Right hindlimb (tissue), 1 donor: ENCODE results near the gene LMNA.

ENCODE experiments used
- DNase-seq: peaks from one replicate; pipeline ENCODE4 v3.0.0-alpha.2; 2018

Gene LMNA

GRCh38 chr1:156082309-156083091, 32.0 kb upstream of the LMNA start, which contains the start of gene MEX3A:
MEX3A (minus strand) TSS chr1:156082465; CDS start chr1:156081998, 467 bp downstream.
- DNase-seq = peak; percentile 96

GRCh38 chr1:156083800-156084790, 30.4 kb upstream of the LMNA start:
- no peak for DNase-seq

DNA sequence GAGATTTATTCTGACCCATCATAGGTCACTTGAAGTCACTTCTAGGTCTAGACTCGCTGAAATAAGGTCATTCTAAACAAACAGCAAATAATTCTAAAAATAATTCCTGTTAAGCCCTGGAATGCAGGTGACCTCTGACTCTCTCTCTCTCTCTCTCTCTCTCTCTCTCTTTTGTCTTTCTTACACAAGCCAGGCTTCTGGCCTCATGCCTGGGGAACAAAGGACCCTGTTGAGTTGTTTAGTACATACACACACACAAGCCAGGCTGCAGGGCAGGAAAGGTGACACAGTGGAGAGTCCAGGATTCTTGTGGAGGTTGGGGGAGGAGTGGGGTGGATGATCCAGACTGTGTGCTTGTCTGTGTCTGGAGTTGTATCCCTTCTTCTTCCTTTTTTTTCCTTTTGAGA, 28.3 kb upstream of the LMNA start:
- no peak for DNase-seq

DNA sequence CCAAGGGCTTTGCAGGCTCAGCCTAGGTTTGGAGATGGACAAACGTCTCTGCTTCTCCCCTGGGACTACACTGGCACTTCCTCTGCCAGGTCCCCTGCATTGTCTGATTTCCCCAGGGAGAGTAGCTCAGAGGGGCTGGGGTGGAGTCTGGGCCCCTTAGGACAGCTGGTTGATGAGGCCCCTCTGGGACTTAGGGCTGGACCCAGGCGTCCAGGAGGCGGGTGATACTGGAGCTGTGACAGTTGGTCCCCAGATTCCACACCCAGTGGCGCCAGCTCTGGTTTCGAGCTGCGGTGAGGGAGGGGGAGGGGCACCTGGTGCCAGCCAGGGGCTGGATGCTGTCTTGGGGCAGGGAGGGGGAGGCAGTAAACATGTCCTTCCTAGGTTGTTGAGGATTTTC, 24.8 kb upstream of the LMNA start:
- peak; percentile 46 for DNase-seq

GRCh38 chr1:156090138-156090839, 24.2 kb upstream of the LMNA start:
- DNase-seq = no peak

GRCh38 chr1:156090840-156091188, 23.7 kb upstream of the LMNA start:
- DNase-seq = peak; percentile 87

GRCh38 chr1:156091610-156092009, 22.9 kb upstream of the LMNA start:
- DNase-seq = no peak

- no peak for DNase-seq
Observed at GRCh38 chr1:156095906-156096508, 18.5 kb upstream of the LMNA start.

DNA sequence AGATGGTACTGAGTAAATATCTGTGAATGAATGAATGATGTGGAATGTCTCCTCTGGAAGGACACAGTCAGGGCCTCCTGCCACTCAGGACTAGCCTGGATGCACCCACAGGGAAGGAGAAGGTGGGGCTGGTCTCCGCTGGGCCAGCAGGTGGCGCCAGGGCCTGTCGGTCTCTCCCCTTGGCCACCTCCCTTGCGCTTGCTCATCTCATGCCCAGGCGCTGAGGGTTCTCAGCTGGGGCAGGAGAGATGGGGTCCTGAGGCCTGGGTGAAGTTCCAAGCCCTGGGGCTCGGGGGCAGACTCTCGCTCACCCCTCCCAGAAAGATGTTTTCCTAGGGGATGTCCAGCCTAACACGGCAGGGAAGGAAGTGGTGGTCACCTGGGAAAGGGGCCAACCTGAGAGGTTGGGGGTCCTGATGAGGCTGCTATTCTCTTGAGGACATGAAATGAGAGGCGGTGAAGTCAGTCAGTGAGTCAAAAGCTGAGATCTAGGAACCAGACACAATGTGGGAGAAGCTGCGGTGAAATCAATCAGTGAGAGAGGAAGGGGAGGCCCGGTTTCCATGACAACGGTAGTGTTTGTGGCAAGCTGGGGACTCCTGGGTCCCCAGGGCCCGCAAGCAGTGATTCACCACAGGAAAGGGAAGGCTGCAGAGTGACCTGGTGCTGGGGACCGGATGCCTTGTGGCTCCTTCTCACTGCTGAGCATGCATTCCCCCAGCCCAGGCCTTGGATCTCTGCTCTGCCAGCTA, 17.7 kb upstream of the LMNA start:
- DNase-seq = peak; percentile 92

GRCh38 chr1:156097499-156098178, 16.9 kb upstream of the LMNA start:
- DNase-seq = no peak

- DNase-seq = no peak
Observed at GRCh38 chr1:156098784-156099183, 15.7 kb upstream of the LMNA start.

DNA sequence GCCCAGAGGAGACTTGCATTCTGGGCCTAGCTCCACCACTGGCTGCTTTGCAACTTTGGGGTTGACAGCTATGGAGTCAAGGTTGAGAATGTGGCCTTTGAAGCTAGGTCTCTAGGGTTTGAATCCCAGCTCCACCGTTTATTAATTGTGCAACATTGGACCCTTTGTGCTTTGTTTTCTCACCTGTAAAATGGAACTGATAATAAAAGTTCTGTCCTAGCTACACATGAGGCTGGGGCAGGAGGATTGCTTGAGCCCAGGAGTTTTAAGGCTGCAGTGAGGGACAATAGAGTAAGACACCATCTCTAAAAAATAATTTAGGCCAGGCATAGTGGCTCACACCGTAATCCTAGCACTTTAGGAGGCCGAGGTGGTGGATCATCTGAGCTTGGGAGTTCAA, 15.2 kb upstream of the LMNA start:
- DNase-seq = no peak

DNA sequence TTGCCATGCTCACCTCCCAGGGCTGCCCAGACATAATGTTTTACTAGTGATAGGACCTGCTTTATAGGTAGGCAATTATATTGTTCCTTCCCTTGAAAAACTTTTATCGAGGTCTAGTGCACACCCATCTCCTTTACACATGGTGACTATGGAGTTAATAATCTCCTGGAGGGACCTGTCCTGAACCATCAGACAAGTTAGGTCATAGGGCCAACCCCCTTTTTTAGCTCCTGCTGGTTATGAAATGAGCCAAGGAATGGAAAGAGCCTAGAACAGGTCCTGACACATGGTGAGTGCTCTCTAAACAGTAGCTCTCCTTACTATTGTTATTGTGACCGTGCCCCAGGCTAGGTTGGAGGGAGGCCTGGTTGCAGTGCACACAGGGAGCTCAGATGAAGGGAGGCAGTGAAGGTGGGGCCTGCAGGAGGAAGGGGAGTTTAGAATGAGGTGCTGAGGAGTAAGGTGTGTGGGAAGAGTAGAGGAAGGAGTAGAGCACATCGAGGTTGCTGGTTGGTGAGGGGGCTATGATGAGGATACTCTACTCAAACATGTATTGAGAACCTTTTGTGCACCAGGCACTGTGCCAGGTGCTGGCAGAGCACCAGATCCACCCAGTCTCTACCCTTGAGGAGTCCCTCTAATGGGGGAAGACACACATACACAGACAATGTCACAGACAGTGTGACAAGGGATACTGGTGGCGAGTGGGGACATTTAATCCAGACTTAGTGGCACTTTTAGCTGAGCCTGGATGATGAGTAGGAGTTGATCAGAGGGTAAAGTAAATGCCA, 14.1 kb upstream of the LMNA start:
- no peak for DNase-seq

- no peak for DNase-seq
Observed at GRCh38 chr1:156101880-156102279, 12.6 kb upstream of the LMNA start.

GRCh38 chr1:156102633-156103511, 11.6 kb upstream of the LMNA start:
- DNase-seq = peak; percentile 61

DNA sequence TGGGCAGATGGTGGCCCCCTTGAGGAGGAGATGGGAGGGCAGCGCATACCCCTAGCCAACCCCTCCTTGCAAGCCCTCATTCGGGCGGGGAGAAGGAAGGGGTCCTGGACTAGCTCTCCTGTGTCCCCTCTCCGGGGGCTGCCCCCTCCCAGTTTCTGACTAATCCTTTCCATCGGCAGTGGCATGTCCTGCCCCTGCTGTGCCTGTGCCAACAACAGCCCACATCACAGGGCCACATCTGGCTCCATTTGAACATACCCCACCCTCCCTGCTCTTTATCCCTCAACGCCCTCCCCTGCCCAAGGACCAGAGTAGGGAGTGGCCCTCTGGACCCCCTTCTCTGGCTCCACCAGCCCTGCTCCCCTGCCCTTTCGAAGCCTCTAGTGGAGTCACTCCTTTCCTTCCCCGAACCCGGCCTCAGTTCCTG, 11.0 kb upstream of the LMNA start:
- DNase-seq = peak; percentile 84

DNA sequence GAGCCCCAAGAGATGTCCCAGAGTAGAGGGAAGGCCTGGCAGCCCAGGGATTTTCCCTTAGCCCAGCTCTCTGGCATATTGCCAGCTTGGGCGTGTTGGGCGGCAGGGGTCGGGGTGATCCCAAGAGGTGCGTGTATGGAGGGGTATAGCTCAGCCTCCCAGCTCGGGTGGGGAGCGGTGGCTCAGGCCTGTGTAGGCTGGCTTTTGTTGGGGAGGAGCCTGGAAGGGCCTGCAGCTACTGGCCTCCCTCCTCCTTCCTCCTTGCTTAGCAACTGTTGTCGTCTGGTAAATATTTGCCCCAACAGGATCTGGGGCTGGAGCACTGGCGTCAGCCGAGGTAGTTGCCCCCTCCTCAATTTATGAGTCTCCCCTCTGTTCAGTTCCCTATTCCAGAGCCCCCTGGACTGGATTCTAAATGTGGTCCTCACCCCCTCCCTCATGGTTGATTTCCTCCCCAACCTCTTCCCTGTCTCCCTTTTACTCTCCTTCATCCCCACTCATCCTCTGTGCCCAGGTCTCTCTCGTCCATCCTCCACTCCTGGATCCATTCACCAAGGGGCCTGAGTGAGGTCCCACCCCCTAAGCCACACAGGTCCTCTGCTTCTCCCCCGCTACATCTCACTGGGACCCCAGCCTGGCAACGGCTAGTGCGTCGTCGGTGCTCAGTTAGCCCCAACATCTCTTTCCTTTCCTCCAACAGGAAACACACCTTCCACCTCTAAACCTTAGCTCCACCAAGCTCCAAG, 10.3 kb upstream of the LMNA start:
- peak; percentile 94 for DNase-seq
